Testis (tissue), 5 donors: Measurements from ENCODE around the gene DCAF8L2. TPM values are rescaled to one million over a fixed set of nuclear protein-coding genes. Genes with fewer than 3 reads are reported as not detected.
"Not testable (repeated sequence)": the region's sequence is repeated elsewhere in the genome, so short reads cannot be mapped to it uniquely, and the experiment has no call there.

Experiments used
- DNase-seq: peaks from one replicate; pipeline ENCODE4 v3.0.0-alpha.2; 2019
- H3K27ac ChIP-seq, 2 donors: fragments of 200-600 bp; sonication (generic); one replicate each; pipeline ENCODE4 v1.5.1; 2019
- H3K27me3 ChIP-seq: fragments of 200-600 bp; sonication (generic); one replicate; pipeline ENCODE4 v1.5.1; 2019
- H3K36me3 ChIP-seq: fragments of 200-600 bp; sonication (generic); one replicate; pipeline ENCODE4 v1.5.1; 2017; ENCODE audit warnings: low read depth; ENCODE audit errors: missing control alignments
- H3K4me1 ChIP-seq: fragments of 200-600 bp; sonication (generic); one replicate; pipeline ENCODE4 v1.5.1; 2019
- H3K4me3 ChIP-seq, 2 donors: fragments of 200-600 bp; sonication (generic); one replicate each; pipeline ENCODE4 v1.5.1; 2017 to 2019
- H3K9me3 ChIP-seq: fragments of 200-600 bp; sonication (generic); one replicate; pipeline ENCODE4 v1.5.1; 2017
- CTCF ChIP-seq, 3 experiments: fragments of 450-650 bp in 2 of 3; fragments of 200-600 bp in 1 of 3; sonication (generic) in 1 of 3; IDR thresholded peaks; one replicate each; pipeline ENCODE4 v1.5.1; 2016 to 2019; ENCODE audit warnings: antibody characterized with exemption in 3 of 3, mild to moderate bottlenecking in 2 of 3, moderate library complexity in 1 of 3
- POLR2A ChIP-seq: fragments of 450-650 bp; IDR thresholded peaks from one replicate; pipeline ENCODE4 v1.6.1; 2017; ENCODE audit warnings: antibody characterized with exemption, mild to moderate bottlenecking, moderate library complexity
- WGBS, 2 donors: methylation state at CpG; one replicate each; pipeline ENCODE4 v1.1.5; 2018; 5-methylcytosine and 5-hydroxymethylcytosine counted together
- intact Hi-C: fragments of 100-400 bp; cut with DNase I; formaldehyde crosslinking; loops from one replicate; pipeline ENCODE4 v1.15.1; 2023; ENCODE audit warnings: low total_unique reads
- long read RNA-seq, 2 donors: transcript quantifications; one replicate each; lab custom pipeline, GENCODE V29; 2026
- polyA plus RNA-seq: library from polyadenylated mRNA; stranded (reverse); fragments of 350-450 nt; fragmentation: Illumina TruSeq; extraction: RNeasy Lipid Tissue Mini Kit (QIAGEN cat#74804); gene quantifications from one replicate; pipeline ENCODE4 v1.2.3, GENCODE V29; 2014; ENCODE audit warnings: low read depth, low replicate concordance; ENCODE audit not compliant: insufficient read depth
- total RNA-seq, 2 donors: library from RNA; depleted of rRNA; stranded (reverse); fragments of >200 nt; gene quantifications; one replicate each; pipeline ENCODE4 v1.2.3, GENCODE V29; 2016

Gene DCAF8L2
- 100 to 1,000 TPM; 125 to 175 TPM for total RNA-seq
- polyA plus RNA-seq, result 55.4 TPM
- long read RNA-seq, donor 1, transcript DCAF8L2-201 (6 exons, 562 nt), result major isoform, 5 of 8 reads
- long read RNA-seq, donor 1, partial matches to known transcripts, result 0 of 8 reads
- long read RNA-seq, donor 1, other reads (novel, unspliced or antisense), result 0 of 8 reads
- long read RNA-seq, donor 2, transcript DCAF8L2-203 (1 exons, 2,013 nt), result major isoform, 5 of 5 reads
- long read RNA-seq, donor 2, partial matches to known transcripts, result 0 of 5 reads
- long read RNA-seq, donor 2, other reads (novel, unspliced or antisense), result 0 of 5 reads

- no peak for TF ChIP-seq CTCF (IDR thresholded peaks at IDR 0.05)
- TF ChIP-seq POLR2A, result no peak
- intact Hi-C loops, result no loop called here
These were observed at the start of gene DCAF8L2 for GRCh38 chrX:27590044-27590443. Gene DCAF8L2 (plus strand): TSS chrX:27590344. CDS start chrX:27746896, 156,552 bp downstream.

GRCh38 chrX:27541161-27541560, 49.0 kb upstream of the DCAF8L2 start:
- H3K9me3 ChIP-seq, H3K4me3 ChIP-seq, H3K27me3 ChIP-seq, intact Hi-C loops, H3K36me3 ChIP-seq, H3K27ac ChIP-seq, DNase-seq, H3K4me1 ChIP-seq: not testable (repeated sequence)
- 80 to 99% methylated on average over 6 of the region's 6 CpGs for whole genome bisulfite sequencing, 2 donors

More at GRCh38 chrX:27590044-27590443, at the start of gene DCAF8L2:
- 60 to 82% methylated on average over 7 of the region's 7 CpGs for WGBS, 2 donors
- no peaks in the 10 kb centered on the region for H3K36me3 ChIP-seq
- no peaks in the 10 kb centered on the region for H3K9me3 ChIP-seq
- peak; percentile 39 for DNase-seq
- peak within 1 kb of the TSS in 1 of 2 donors; percentile 43 for H3K4me3 ChIP-seq
- H3K27me3 ChIP-seq, result no peaks in the 10 kb centered on the region
- H3K4me1 ChIP-seq, result no peaks in the 10 kb centered on the region
- peak within 1 kb of the TSS in 1 of 2 donors; percentile 18 for H3K27ac ChIP-seq

GRCh38 chrX:27548624-27549023, 41.5 kb upstream of the DCAF8L2 start:
- Histone ChIP-seq H3K9me3 (no peaks in the 10 kb centered on the region), H3K27me3 (no peaks in the 10 kb centered on the region), H3K36me3 (no peaks in the 10 kb centered on the region), H3K4me3 (no peak overlapping the region), H3K27ac (no peak overlapping the region), H3K4me1 (no peaks in the 10 kb centered on the region)
- 95 to 97% methylated on average over 4 of the region's 4 CpGs for WGBS, 2 donors
- intact Hi-C loops, result no loop called here
- DNase-seq, result no peak
- TF ChIP-seq POLR2A (no peak), CTCF (IDR thresholded peaks at IDR 0.05) (no peak)

- Histone ChIP-seq H3K4me1 (no peaks in the 10 kb centered on the region), H3K27me3 (no peaks in the 10 kb centered on the region), H3K36me3 (no peaks in the 10 kb centered on the region), H3K27ac (no peak overlapping the region), H3K9me3 (no peaks in the 10 kb centered on the region), H3K4me3 (no peak overlapping the region)
- intact Hi-C loops, result no loop called here
- TF ChIP-seq CTCF (IDR thresholded peaks at IDR 0.05), result no peak
- TF ChIP-seq POLR2A, result no peak
- WGBS, 2 donors, result 67% methylated on average over 1 of the region's 1 CpG; no CpG with 5 or more reads in 1 of the 2 donors
- no peak for DNase-seq
These were observed 40.5 kb upstream of the DCAF8L2 start for GRCh38 chrX:27549688-27550087.

- Histone ChIP-seq H3K9me3 (no peaks in the 10 kb centered on the region), H3K27me3 (no peaks in the 10 kb centered on the region), H3K27ac (no peak overlapping the region), H3K4me1 (no peaks in the 10 kb centered on the region), H3K36me3 (no peaks in the 10 kb centered on the region), H3K4me3 (no peak overlapping the region)
- TF ChIP-seq POLR2A (no peak), CTCF (IDR thresholded peaks at IDR 0.05) (peak in 1 of 3 experiments; percentile 32)
- intact Hi-C loops, result no loop called here
- no peak for DNase-seq
- 51 to 70% methylated on average over 3 of the region's 3 CpGs for WGBS, 2 donors
These were observed 34.6 kb upstream of the DCAF8L2 start for GRCh38 chrX:27555514-27555913.
